ENCODE data around the gene MEOX2. TPM values are rescaled to one million over a fixed set of nuclear protein-coding genes. Genes with fewer than 3 reads are reported as not detected.

The MEOX2 gene
- total RNA-seq, 1 donor from 2014 or later: not detected

GRCh38 chr7:15604166-15604565 lies 82.3 kb downstream of the MEOX2 start:
- no peak for DNase-seq (ENCODE audit: low read depth)
- TF ChIP-seq CTCF (conservative IDR thresholded peaks at IDR 0.05; ENCODE audit: low read depth, low read length): no peak

GRCh38 chr7:15603124-15603523 lies 83.4 kb downstream of the MEOX2 start:
- no peak overlapping the region for H3K4me3 ChIP-seq (ENCODE audit: low read depth, low read length)
- TF ChIP-seq CTCF (conservative IDR thresholded peaks at IDR 0.05; ENCODE audit: low read depth, low read length): no peak
- peak; percentile 7 for DNase-seq (ENCODE audit: low read depth)

More at GRCh38 chr7:15604166-15604565, 82.3 kb downstream of the MEOX2 start:
- no peak overlapping the region for H3K4me3 ChIP-seq (ENCODE audit: low read depth, low read length)

- TF ChIP-seq CTCF (conservative IDR thresholded peaks at IDR 0.05; ENCODE audit: low read depth, low read length): no peak
- DNase-seq (ENCODE audit: low read depth): no peak
Measured at GRCh38 chr7:15602236-15602635, 84.2 kb downstream of the MEOX2 start.

GRCh38 chr7:15601175-15601574 lies 85.3 kb downstream of the MEOX2 start:
- H3K4me3 ChIP-seq (ENCODE audit: low read depth, low read length): no peak overlapping the region
- no peak for TF ChIP-seq CTCF (conservative IDR thresholded peaks at IDR 0.05; ENCODE audit: low read depth, low read length)
- no peak for DNase-seq (ENCODE audit: low read depth)

More at GRCh38 chr7:15602236-15602635, 84.2 kb downstream of the MEOX2 start:
- no peak overlapping the region for H3K4me3 ChIP-seq (ENCODE audit: low read depth, low read length)

- no peak overlapping the region for H3K4me3 ChIP-seq (ENCODE audit: low read depth, low read length)
- no peak for DNase-seq (ENCODE audit: low read depth)
- TF ChIP-seq CTCF (conservative IDR thresholded peaks at IDR 0.05; ENCODE audit: low read depth, low read length): no peak
Measured at GRCh38 chr7:15600298-15600697, 86.2 kb downstream of the MEOX2 start.

- no peak overlapping the region for H3K4me3 ChIP-seq (ENCODE audit: low read depth, low read length)
- no peak for TF ChIP-seq CTCF (conservative IDR thresholded peaks at IDR 0.05; ENCODE audit: low read depth, low read length)
- DNase-seq (ENCODE audit: low read depth): no peak
Measured at GRCh38 chr7:15594461-15594860, 92.0 kb downstream of the MEOX2 start.

- TF ChIP-seq CTCF (conservative IDR thresholded peaks at IDR 0.05; ENCODE audit: low read depth, low read length): no peak
- no peak overlapping the region for H3K4me3 ChIP-seq (ENCODE audit: low read depth, low read length)
- DNase-seq (ENCODE audit: low read depth): no peak
Measured at GRCh38 chr7:15593382-15593781, 93.1 kb downstream of the MEOX2 start.

Data from epithelial cell of proximal tubule (primary cell).